HL-60 (cell line): Measurements from ENCODE around the gene CCDC192.

Experiments used
- POLR2AphosphoS5 ChIP-seq: IDR thresholded peaks from 2 replicates; pipeline ENCODE4 v1.6.1; 2012; ENCODE audit warnings: low read depth
- TF ChIP-seq, protein P1 (sequence below): IDR thresholded peaks from one replicate; pipeline ENCODE4 v1.5.1; 2011; ENCODE audit warnings: low read length, control low read depth, inconsistent platforms; ENCODE audit not compliant: insufficient read depth
- TF ChIP-seq, protein P2 (sequence below): IDR thresholded peaks from 2 replicates; pipeline ENCODE4 v1.6.1; 2012; ENCODE audit warnings: low read depth; ENCODE audit not compliant: insufficient replicate concordance

DNA sequence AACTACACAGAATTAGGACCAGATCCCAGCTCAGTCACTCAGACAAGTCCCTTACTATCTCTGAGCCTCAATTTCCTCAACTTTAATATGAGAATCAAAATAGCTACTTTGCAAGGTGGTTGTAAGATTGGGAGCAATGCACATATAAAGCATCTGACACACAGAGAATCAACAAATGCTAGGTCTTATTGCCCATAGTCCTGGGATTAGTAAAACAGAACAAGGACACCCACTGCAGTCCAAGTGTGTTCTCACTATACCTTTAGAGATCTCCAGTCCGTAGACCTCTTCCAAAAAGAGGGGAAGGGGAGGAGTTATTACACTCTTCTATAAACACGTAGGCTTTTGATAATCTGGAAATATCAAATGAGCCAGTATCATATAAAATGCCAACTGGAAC lies 190.0 kb downstream of the CCDC192 start:
- TF ChIP-seq, protein P1, sequence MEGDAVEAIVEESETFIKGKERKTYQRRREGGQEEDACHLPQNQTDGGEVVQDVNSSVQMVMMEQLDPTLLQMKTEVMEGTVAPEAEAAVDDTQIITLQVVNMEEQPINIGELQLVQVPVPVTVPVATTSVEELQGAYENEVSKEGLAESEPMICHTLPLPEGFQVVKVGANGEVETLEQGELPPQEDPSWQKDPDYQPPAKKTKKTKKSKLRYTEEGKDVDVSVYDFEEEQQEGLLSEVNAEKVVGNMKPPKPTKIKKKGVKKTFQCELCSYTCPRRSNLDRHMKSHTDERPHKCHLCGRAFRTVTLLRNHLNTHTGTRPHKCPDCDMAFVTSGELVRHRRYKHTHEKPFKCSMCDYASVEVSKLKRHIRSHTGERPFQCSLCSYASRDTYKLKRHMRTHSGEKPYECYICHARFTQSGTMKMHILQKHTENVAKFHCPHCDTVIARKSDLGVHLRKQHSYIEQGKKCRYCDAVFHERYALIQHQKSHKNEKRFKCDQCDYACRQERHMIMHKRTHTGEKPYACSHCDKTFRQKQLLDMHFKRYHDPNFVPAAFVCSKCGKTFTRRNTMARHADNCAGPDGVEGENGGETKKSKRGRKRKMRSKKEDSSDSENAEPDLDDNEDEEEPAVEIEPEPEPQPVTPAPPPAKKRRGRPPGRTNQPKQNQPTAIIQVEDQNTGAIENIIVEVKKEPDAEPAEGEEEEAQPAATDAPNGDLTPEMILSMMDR = no peak
- no peak for TF ChIP-seq POLR2AphosphoS5
- TF ChIP-seq, protein P2, sequence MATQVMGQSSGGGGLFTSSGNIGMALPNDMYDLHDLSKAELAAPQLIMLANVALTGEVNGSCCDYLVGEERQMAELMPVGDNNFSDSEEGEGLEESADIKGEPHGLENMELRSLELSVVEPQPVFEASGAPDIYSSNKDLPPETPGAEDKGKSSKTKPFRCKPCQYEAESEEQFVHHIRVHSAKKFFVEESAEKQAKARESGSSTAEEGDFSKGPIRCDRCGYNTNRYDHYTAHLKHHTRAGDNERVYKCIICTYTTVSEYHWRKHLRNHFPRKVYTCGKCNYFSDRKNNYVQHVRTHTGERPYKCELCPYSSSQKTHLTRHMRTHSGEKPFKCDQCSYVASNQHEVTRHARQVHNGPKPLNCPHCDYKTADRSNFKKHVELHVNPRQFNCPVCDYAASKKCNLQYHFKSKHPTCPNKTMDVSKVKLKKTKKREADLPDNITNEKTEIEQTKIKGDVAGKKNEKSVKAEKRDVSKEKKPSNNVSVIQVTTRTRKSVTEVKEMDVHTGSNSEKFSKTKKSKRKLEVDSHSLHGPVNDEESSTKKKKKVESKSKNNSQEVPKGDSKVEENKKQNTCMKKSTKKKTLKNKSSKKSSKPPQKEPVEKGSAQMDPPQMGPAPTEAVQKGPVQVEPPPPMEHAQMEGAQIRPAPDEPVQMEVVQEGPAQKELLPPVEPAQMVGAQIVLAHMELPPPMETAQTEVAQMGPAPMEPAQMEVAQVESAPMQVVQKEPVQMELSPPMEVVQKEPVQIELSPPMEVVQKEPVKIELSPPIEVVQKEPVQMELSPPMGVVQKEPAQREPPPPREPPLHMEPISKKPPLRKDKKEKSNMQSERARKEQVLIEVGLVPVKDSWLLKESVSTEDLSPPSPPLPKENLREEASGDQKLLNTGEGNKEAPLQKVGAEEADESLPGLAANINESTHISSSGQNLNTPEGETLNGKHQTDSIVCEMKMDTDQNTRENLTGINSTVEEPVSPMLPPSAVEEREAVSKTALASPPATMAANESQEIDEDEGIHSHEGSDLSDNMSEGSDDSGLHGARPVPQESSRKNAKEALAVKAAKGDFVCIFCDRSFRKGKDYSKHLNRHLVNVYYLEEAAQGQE = no peak
